A549 (cell line): ENCODE data around the gene FHIT. TPM values are rescaled to one million over a fixed set of nuclear protein-coding genes. Genes with fewer than 3 reads are reported as not detected.

Experiments used
- ATAC-seq, 2 experiments: fragments of 200-7000 bp in 1 of 2; fragments of >200 bp in 1 of 2; cut with Nextera tagmentation in 1 of 2; cut with Tn5 transposase in 1 of 2; 3 replicates each; pipeline versions ENCODE4 v1.8.0 to v1.9.1; 2018 to 2020; ENCODE audit warnings: mild to moderate bottlenecking in 1 of 2, moderate library complexity in 1 of 2
- CTCF ChIA-PET: fragments of 300-600 bp; sonication (Branson Sonifier 250); formaldehyde crosslinking; extraction: SDS; loops from one replicate; lab custom pipeline; 2021; ENCODE audit warnings: antibody characterized with exemption, inconsistent platforms; lab: Yijun Ruan, JAX
- POLR2A ChIA-PET: fragments of 350-600 bp; formaldehyde crosslinking; extraction: SDS; loops from one replicate; lab custom pipeline; 2021; ENCODE audit warnings: antibody characterized with exemption, inconsistent platforms; lab: Yijun Ruan, JAX
- DNase-seq, 2 experiments: peaks; one replicate each; pipeline versions ENCODE4 v3.0.0 to v3.0.0-alpha.2; 2011 to 2016; ENCODE audit warnings: low read depth in 1 of 2, low spot score in 1 of 2
- FAIRE-seq: peaks from 2 replicates; lab custom pipeline; 2011; peaks lifted over from hg19 to GRCh38; lab: Jason Lieb, UNC
- H3K27ac ChIP-seq, 2 experiments: fragments of >200 bp; sonication (Bioruptor Twin); formaldehyde crosslinking; 3 replicates each; pipeline ENCODE4 v1.5.1; 2016 to 2017
- H3K4me1 ChIP-seq: fragments of >200 bp; sonication (Bioruptor Twin); formaldehyde crosslinking; 3 replicates; pipeline ENCODE4 v1.6.1; 2016
- H3K4me2 ChIP-seq: fragments of >200 bp; sonication (Bioruptor Twin); formaldehyde crosslinking; 3 replicates; pipeline ENCODE4 v1.6.1; 2016
- H3K4me3 ChIP-seq: fragments of >200 bp; sonication (Bioruptor Twin); formaldehyde crosslinking; 3 replicates; pipeline ENCODE4 v1.5.1; 2016
- H3K9me3 ChIP-seq: fragments of >200 bp; sonication (Bioruptor Twin); formaldehyde crosslinking; 3 replicates; pipeline ENCODE4 v1.6.1; 2016
- BCL3 ChIP-seq: fragments of >200 bp; sonication (Bioruptor Twin); formaldehyde crosslinking; IDR thresholded peaks from 3 replicates; pipeline ENCODE4 v1.6.1; 2016
- CBX2 ChIP-seq: fragments of 200-600 bp; sonication (generic); IDR thresholded peaks from 2 replicates; pipeline ENCODE4 v1.6.1; 2016; ENCODE audit warnings: low read depth, mild to moderate bottlenecking, borderline replicate concordance
- CBX8 ChIP-seq: fragments of 200-600 bp; sonication (generic); IDR thresholded peaks from 2 replicates; pipeline ENCODE4 v1.6.1; 2016
- CEBPB ChIP-seq, 2 experiments: fragments of >200 bp in 1 of 2; sonication (Bioruptor Twin) in 1 of 2; formaldehyde crosslinking in 1 of 2; IDR thresholded peaks; 2 replicates each; pipeline ENCODE4 v1.6.1; 2012 to 2016
- CTCF ChIP-seq: fragments of >200 bp; sonication (Bioruptor Twin); formaldehyde crosslinking; IDR thresholded peaks from 3 replicates; pipeline ENCODE4 v1.5.1; 2016
- EP300 ChIP-seq, 2 experiments: fragments of >200 bp; sonication (Bioruptor Twin); formaldehyde crosslinking; IDR thresholded peaks; 2 replicates in 1 of 2; 3 replicates in 1 of 2; pipeline ENCODE4 v1.6.1; 2016 to 2017
- GATA3 ChIP-seq: IDR thresholded peaks from 2 replicates; pipeline ENCODE4 v1.6.1; 2012; ENCODE audit warnings: borderline replicate concordance
- HDAC2 ChIP-seq: fragments of 200-600 bp; sonication (generic); IDR thresholded peaks from 2 replicates; pipeline ENCODE4 v1.6.1; 2016
- HOXA7 ChIP-seq: fragments of 250-450 bp; sonication (Bioruptor Pico); IDR thresholded peaks from 2 replicates; pipeline ENCODE4 v1.5.0; 2020; ENCODE audit warnings: mild to moderate bottlenecking, moderate library complexity
- HOXB13 ChIP-seq: fragments of 250-450 bp; sonication (Bioruptor Pico); IDR thresholded peaks from 2 replicates; pipeline ENCODE4 v1.5.0; 2020; ENCODE audit warnings: low read depth, mild to moderate bottlenecking, moderate library complexity
- JUNB ChIP-seq: fragments of >200 bp; sonication (Bioruptor Twin); formaldehyde crosslinking; IDR thresholded peaks from 2 replicates; pipeline ENCODE4 v1.6.1; 2016
- KDM1A ChIP-seq: fragments of 200-600 bp; sonication (generic); IDR thresholded peaks from 2 replicates; pipeline ENCODE4 v1.6.1; 2016; ENCODE audit warnings: low read depth, mild to moderate bottlenecking
- KDM5A ChIP-seq: fragments of 200-600 bp; sonication (generic); IDR thresholded peaks from 2 replicates; pipeline ENCODE4 v1.6.1; 2016; ENCODE audit warnings: antibody characterized with exemption, mild to moderate bottlenecking
- MYC ChIP-seq: IDR thresholded peaks from 2 replicates; pipeline ENCODE4 v1.6.1; 2012; ENCODE audit warnings: mild to moderate bottlenecking, inconsistent platforms, low read length, improper control_type of control experiment, borderline replicate concordance
- NPAS2 ChIP-seq: fragments of 250-450 bp; sonication (Bioruptor Pico); IDR thresholded peaks from 2 replicates; pipeline ENCODE4 v1.8.0; 2022; ENCODE audit warnings: mild to moderate bottlenecking, moderate library complexity, borderline replicate concordance
- POLR2A ChIP-seq: IDR thresholded peaks from 2 replicates; pipeline ENCODE4 v1.6.1; 2012; ENCODE audit warnings: mild to moderate bottlenecking, low read length
- POLR2AphosphoS2 ChIP-seq: conservative IDR thresholded peaks from 2 replicates; pipeline ENCODE4 v1.6.1; 2012; ENCODE audit warnings: low read length, improper control_type of control experiment, inconsistent platforms
- RFX5 ChIP-seq: fragments of 450-650 bp; IDR thresholded peaks from 2 replicates; pipeline ENCODE4 v1.7.1; 2014; ENCODE audit warnings: antibody characterized with exemption, mild to moderate bottlenecking, moderate library complexity
- SMC3 ChIP-seq: fragments of >200 bp; sonication (Bioruptor Twin); formaldehyde crosslinking; IDR thresholded peaks from 3 replicates; pipeline ENCODE4 v1.6.1; 2018; ENCODE audit warnings: inconsistent platforms
- SREBF2 ChIP-seq: fragments of 450-650 bp; IDR thresholded peaks from 2 replicates; pipeline ENCODE4 v1.6.1; 2014; ENCODE audit warnings: mild to moderate bottlenecking, moderate library complexity
- ZC3H11A ChIP-seq: fragments of 450-650 bp; IDR thresholded peaks from 2 replicates; pipeline ENCODE4 v1.6.1; 2014; ENCODE audit warnings: antibody characterized with exemption, mild to moderate bottlenecking
- ZFP36 ChIP-seq: fragments of 450-650 bp; IDR thresholded peaks from 2 replicates; pipeline ENCODE4 v1.6.1; 2014; ENCODE audit warnings: borderline replicate concordance; ENCODE audit not compliant: partially characterized antibody
- WGBS: methylation state at CpG from one replicate; pipeline ENCODE4 v1.1.6; 2017; ENCODE audit errors: missing lambda C conversion rate; 5-methylcytosine and 5-hydroxymethylcytosine counted together
- polyA plus RNA-seq, 4 experiments: library from polyadenylated mRNA; depleted of rRNA in 3 of 4; stranded (reverse); fragments of >200 nt; fragmentation: RNase III in 1 of 4; extraction: RNeasy Plus Mini Kit Qiagen cat#74134 plus additional on column Dnase treatment in 1 of 4; gene quantifications; 2 replicates in 3 of 4; 3 replicates in 1 of 4; pipeline ENCODE4 v1.2.3, GENCODE V29; 2011 to 2017
- TF ChIP-seq, protein P1 (sequence below): fragments of 150-350 bp; IDR thresholded peaks from 2 replicates; pipeline ENCODE4 v1.6.1; 2014; ENCODE audit warnings: low read depth, mild to moderate bottlenecking, low read length
- TF ChIP-seq, protein P2 (sequence below): fragments of 450-650 bp; IDR thresholded peaks from 2 replicates; pipeline ENCODE4 v1.6.1; 2014; ENCODE audit warnings: antibody characterized with exemption
- TF ChIP-seq, protein P3 (sequence below): fragments of 250-450 bp; sonication (Bioruptor Pico); IDR thresholded peaks from 2 replicates; pipeline ENCODE4 v1.5.0; 2021; ENCODE audit warnings: mild to moderate bottlenecking, moderate library complexity, borderline replicate concordance

The FHIT gene
- polyA plus RNA-seq, 2 of the 4 experiments (the other 2 are of a cell fraction): 0.76 to 0.92 TPM

DNA sequence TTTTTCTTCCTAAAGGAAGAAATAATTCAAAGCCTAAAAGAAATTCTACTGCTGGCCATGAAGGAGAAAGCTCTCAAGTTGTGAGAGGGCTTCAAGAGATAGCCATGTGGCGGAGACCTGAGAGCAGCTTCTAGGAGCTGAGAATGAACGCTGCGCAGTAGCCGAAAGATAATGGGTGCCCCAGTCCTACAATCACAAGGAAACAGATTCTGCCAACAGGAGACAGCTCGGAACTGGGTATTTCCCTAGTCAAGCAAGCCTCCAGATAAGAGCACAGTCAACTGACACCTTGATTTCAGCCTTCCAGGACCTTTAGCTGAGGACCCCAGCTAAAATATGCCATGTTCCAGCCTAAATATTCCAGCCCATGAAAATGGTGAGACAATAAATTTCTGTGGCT, 824.1 kb downstream of the FHIT start:
- ChIA-PET CTCF (no interaction called here), POLR2A (no interaction called here)
- no peaks in the 10 kb centered on the region for H3K4me1 ChIP-seq
- H3K4me2 ChIP-seq: no peak overlapping the region
- no peak for FAIRE-seq
- 24% methylated on average over 5 of the region's 5 CpGs for WGBS
- H3K4me3 ChIP-seq: no peak overlapping the region
- no peak overlapping the region for H3K27ac ChIP-seq
- no peaks in the 10 kb centered on the region for H3K9me3 ChIP-seq
- TF ChIP-seq EP300 (IDR thresholded peaks at IDR 0.05) (no peak), SMC3 (no peak), JUNB (no peak), RFX5 (no peak), NPAS2 (CRISPR knock-in tag) (no peak), ZC3H11A (no peak), HDAC2 (no peak), ZFP36 (no peak), KDM1A (no peak), CBX2 (no peak), CTCF (no peak), MYC (no peak), KDM5A (no peak), POLR2AphosphoS2 (no peak), HOXB13 (CRISPR knock-in tag) (no peak), SREBF2 (no peak), POLR2A (no peak), CEBPB (IDR thresholded peaks at IDR 0.05) (no peak)
- TF ChIP-seq, protein P1, sequence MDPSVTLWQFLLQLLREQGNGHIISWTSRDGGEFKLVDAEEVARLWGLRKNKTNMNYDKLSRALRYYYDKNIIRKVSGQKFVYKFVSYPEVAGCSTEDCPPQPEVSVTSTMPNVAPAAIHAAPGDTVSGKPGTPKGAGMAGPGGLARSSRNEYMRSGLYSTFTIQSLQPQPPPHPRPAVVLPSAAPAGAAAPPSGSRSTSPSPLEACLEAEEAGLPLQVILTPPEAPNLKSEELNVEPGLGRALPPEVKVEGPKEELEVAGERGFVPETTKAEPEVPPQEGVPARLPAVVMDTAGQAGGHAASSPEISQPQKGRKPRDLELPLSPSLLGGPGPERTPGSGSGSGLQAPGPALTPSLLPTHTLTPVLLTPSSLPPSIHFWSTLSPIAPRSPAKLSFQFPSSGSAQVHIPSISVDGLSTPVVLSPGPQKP: no peak
- no peak for ATAC-seq
- DNase-seq: no peak

DNA sequence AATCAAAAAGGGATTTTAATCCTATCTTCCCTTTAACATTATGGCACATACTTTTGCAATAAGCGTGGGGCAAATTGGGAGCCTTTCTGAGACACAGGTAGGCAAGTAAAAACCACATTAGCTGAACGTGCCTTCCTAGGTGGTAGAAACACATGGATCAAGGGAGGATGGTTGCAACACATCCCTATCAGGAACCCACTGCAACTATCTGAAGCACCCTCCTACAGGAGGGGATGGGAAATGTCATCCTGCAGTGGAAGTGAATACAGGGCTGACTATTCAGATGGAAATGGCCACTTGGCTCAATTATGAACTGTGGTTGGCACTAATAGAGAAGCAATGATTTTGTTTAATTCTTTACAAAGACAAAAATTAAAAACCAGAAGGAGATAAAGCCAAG, 826.3 kb downstream of the FHIT start:
- WGBS: 9% methylated on average over 2 of the region's 2 CpGs
- no peak for ATAC-seq

GRCh38 chr3:60424034-60424433, 827.2 kb downstream of the FHIT start:
- FAIRE-seq: no peak
- WGBS: 22% methylated on average over 3 of the region's 3 CpGs

More for the DNA sequence above, 826.3 kb downstream of the FHIT start:
- CTCF ChIA-PET: no interaction called here
- H3K27ac ChIP-seq: no peak overlapping the region
- no peak overlapping the region for H3K4me2 ChIP-seq
- H3K4me1 ChIP-seq: no peaks in the 10 kb centered on the region
- H3K4me3 ChIP-seq: no peak overlapping the region
- DNase-seq (no peak), FAIRE-seq (no peak)
- POLR2A ChIA-PET: no interaction called here
- no peaks in the 10 kb centered on the region for H3K9me3 ChIP-seq
- TF ChIP-seq GATA3: no peak

More at GRCh38 chr3:60424034-60424433, 827.2 kb downstream of the FHIT start:
- POLR2A ChIA-PET: no interaction called here
- no peak overlapping the region for H3K4me3 ChIP-seq
- TF ChIP-seq HOXA7 (CRISPR knock-in tag) (no peak), CBX8 (no peak), ZC3H11A (no peak), ZFP36 (no peak), HOXB13 (CRISPR knock-in tag) (no peak), BCL3 (no peak)
- TF ChIP-seq, protein P2, sequence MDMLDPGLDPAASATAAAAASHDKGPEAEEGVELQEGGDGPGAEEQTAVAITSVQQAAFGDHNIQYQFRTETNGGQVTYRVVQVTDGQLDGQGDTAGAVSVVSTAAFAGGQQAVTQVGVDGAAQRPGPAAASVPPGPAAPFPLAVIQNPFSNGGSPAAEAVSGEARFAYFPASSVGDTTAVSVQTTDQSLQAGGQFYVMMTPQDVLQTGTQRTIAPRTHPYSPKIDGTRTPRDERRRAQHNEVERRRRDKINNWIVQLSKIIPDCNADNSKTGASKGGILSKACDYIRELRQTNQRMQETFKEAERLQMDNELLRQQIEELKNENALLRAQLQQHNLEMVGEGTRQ: no peak
- TF ChIP-seq, protein P3, sequence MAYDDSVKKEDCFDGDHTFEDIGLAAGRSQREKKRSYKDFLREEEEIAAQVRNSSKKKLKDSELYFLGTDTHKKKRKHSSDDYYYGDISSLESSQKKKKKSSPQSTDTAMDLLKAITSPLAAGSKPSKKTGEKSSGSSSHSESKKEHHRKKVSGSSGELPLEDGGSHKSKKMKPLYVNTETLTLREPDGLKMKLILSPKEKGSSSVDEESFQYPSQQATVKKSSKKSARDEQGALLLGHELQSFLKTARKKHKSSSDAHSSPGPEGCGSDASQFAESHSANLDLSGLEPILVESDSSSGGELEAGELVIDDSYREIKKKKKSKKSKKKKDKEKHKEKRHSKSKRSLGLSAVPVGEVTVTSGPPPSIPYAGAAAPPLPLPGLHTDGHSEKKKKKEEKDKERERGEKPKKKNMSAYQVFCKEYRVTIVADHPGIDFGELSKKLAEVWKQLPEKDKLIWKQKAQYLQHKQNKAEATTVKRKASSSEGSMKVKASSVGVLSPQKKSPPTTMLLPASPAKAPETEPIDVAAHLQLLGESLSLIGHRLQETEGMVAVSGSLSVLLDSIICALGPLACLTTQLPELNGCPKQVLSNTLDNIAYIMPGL (CRISPR knock-in tag): no peak
- TF ChIP-seq, all 56 proteins: peak for 0
- Histone ChIP-seq H3K4me2 (no peak overlapping the region), H3K9me3 (no peaks in the 10 kb centered on the region), H3K27ac (no peak overlapping the region), H3K4me1 (no peaks in the 10 kb centered on the region)
- CTCF ChIA-PET: no interaction called here
- ATAC-seq (no peak), DNase-seq (no peak)
